Hepatocyte (in vitro differentiated cells): Measurements from ENCODE around the gene COX4I1.

ENCODE experiments used
- CTCF ChIP-seq: fragments of 200-600 bp; sonication (generic); IDR thresholded peaks from 2 replicates; pipeline ENCODE4 v1.5.1; 2016; ENCODE audit warnings: antibody characterized with exemption, mild to moderate bottlenecking; ENCODE audit not compliant: poor library complexity
- EZH2 ChIP-seq: fragments of 200-600 bp; sonication (generic); IDR thresholded peaks from 2 replicates; pipeline ENCODE4 v1.6.1; 2016; ENCODE audit warnings: antibody characterized with exemption, mild to moderate bottlenecking, borderline replicate concordance
- EZH2phosphoT487 ChIP-seq: fragments of 200-600 bp; sonication (generic); IDR thresholded peaks from one replicate; pipeline ENCODE4 v1.6.1; 2018; ENCODE audit warnings: antibody characterized with exemption, mild to moderate bottlenecking, low read depth, moderate library complexity; ENCODE audit not compliant: unreplicated experiment, severe bottlenecking

- no peak for TF ChIP-seq EZH2
- no peak for TF ChIP-seq CTCF
- TF ChIP-seq EZH2phosphoT487: no peak
Observed at GRCh38 chr16:85800321-85800669, 800 bp downstream of the COX4I1 start.
